ENCODE results near the gene RECQL5.

The RECQL5 gene

DNA sequence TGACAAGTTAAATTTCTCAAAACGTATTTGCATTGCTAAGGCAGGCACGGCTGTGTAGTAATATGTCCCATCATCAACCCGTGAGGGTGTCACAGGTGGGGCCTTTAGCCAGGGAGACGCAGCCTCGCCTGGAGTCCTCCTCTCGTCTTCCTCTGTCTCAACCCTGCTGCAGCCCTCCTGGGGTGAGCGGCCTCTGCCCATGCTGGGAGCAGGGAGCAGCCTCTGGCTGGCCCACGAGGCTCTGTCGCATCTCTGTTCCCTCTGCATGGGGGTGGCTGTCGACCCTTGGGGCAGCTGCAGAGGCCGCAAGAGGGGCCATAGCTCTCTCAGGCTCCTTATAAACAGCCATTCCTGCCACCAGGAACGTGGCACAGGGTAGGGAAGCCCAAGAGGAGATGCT is 34.5 kb downstream of the RECQL5 start:
- DNase-seq: no peak

DNA sequence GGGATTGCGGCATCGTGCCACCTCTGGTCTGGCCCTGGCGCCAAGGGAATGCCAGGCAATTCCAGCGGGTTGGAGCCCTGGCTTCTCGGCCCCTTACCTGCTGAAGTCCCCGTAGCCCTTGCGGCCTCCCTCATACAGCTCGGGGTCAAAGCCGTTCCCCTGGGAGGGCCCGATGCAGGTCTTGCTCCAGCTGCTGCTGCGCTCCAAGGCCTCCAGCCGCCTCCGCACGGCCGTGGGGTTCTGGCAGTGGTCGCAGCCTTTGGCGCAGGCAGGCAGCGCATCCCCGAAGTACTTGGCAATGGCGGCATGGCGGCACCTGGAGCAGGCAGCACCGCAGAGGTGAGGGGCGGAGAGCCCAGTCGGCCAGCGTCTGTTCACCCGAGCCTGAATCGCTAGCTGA is 35.6 kb downstream of the RECQL5 start:
- no peak for DNase-seq

DNA sequence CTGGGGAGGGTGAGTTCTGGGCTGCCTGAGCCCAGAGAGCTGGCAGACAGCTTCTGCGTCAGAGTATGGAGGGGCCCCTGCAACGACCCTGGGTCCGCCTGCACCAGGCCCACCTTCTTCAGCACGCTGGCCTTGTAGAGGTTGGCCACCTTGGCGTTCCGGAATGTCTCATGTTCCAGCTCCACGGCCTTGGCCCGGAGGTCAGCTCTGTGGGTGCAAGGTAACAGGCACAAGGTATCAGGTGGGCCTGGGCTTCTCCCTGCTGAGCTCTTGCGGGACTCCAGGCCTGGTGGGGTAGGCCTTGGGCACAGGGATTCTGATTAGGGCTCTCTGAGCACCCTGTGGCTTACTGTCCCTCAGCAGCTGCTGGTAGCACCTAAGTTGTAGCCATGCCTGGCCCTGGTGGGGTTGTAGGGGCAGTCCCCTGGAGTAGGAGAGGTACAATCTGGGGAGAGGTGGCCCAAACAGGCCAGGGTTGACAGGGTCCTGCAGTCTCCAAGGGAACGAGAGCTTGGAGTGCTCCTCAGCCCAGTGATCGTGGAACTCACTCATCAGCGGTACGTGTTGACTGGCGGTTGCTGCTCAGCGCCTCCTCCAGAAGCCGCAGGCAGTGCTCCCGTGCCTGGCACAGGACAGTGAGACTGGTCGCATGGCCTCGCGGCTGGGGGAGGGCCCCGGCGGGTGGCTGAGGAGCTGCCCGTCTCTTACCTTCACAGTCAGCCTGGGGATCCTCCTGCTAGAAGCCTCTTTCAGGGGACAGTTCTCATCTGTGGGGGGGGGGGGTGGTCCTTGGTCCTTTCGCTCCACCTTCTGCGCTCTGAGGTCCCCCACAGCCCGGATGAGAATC is 36.7 kb downstream of the RECQL5 start:
- DNase-seq: no peak

DNA sequence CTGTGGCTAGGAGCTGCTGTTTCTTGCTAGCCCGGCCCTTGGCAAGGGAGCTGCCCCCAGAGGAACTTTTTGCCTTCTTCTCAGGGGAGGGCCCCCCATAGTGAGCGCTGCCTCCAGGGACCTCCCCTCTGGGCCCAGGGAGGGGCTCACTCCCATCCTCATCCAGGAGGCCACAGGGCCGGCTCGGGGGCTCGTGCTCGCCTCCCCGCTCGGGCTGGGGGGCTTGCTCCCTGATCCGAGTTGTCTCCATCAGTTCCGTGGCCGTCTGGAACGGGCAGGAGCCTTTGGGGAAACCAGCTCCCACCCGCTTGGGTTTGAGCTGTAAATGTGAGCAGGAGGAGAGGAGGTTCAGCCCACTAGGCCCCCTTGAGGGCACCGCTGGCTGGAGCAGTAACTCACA is 37.8 kb downstream of the RECQL5 start:
- no peak for DNase-seq

DNA sequence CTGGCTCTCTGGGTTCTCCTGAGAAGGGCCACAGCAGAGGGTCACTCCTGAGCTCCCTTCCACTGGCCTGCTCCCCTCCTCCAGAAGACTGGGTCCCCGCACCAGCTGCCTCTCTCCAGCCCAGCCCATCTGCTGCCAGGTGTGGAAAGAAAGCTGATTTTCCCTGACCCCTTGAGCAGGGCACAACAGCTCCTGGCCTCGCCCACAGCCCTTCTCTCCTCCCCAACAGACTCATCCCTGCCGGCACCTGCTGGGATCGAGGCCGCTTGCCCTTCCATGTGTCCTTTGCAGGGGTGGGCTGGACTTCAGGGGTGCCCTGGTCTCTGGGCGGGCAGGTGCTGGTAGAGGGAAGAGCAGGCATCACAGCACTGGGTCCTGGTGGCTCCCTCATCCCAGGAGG is 38.5 kb downstream of the RECQL5 start:
- no peak for DNase-seq

DNA sequence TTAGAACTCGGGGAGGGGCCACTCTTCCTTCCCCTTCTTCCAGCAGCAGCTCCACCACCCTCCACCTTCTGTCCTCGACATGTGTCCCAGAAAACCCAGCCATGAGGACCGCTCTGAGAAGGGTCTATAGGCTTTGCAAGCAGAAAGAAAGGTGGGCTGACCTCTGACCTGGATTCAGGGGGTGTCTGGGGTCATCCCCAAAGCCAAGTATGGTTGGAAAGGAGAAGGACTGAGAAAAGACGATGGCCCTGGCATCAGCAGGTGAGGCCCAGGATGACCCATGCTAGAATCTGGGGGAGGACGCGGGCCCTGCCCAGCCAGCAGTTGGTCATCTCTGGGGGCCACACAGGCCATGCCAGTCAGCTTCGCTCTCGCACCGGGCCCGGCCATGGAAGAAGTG is 39.9 kb downstream of the RECQL5 start:
- no peak for DNase-seq

DNA sequence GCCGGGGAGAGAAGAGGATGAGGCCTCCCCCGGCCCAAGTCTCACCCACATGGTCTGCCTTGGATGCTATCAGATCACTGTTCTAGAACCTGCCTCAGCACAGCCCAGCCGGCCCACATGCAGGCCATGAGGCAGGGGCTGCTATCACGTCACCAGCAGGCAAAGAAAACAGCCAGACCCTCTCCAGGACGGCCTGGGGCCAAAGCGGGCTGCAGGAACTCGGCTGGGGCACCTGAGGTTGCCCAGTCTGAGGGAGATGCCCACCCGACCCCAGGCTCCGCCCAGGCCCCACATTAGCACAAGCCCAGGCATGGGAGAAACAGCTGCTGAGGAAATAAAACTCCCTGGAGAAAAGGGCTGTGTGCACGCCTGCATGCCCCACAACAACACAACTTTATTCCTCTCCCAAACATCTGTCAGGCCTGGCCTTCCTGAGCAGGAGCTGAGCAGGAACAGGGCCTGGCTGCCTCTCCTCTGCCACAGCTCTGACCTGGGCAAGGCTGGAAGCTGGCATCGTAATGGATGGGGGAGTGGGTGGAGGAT is 40.4 kb downstream of the RECQL5 start:
- DNase-seq: no peak

DNA sequence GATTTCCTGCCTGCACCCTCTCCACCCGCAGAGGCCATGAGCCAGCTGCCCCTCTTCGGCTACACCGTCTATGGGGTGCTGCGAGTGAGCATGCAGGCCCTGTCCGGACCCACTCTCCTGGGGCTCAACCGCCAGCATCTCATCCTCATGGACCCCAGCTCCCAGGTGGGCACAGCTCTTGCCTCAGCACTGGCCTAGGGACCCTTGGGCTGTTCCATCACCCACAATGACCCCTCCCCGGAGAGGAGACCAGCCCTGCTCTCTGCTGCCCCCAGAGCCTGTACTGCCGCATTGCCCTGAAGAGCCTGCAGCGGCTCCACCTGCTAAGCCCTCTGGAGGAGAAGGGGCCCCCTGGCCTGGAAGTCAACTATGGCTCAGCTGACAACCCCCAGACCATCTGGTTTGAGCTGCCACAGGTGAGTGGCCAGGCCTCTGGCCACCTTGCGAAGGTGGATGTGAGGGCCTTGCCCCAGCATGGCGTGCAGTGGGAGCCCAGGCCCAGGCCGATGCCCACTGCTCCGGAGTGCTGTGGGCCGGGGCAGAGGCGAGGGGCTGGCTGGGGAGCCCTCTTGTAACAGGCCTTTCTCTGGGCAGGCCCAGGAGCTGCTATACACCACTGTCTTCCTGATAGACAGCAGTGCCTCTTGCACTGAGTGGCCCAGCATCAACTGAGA is 41.0 kb downstream of the RECQL5 start:
- DNase-seq: no peak

DNA sequence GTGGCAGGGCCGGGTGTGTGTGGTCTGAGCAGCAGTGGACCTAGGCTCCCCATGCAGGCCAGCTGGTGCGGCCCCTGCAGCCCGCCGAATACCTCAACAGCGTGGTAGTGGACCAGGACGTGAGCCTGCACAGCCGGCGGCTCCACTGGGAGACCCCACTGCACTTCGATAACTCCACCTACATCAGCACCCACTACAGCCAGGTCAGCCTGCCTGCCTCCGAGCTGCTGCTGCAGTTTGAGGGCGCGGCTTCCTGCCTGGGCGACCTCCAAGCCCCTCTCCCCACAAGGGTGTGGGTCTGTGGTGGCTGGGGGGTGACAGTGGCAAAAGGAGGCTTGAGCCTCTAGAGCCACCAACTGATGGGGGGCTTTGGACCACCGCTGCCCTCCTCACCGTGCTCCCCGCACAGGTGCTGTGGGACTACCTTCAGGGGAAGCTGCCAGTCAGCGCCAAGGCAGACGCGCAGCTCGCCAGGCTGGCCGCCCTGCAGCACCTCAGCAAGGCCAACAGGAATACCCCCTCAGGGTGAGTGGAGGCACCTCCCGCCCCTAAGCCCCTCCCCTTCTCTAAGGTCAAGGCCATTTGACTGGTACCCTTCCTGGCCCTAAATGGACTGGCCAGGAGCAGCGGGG is 42.1 kb downstream of the RECQL5 start:
- no peak for DNase-seq

DNA sequence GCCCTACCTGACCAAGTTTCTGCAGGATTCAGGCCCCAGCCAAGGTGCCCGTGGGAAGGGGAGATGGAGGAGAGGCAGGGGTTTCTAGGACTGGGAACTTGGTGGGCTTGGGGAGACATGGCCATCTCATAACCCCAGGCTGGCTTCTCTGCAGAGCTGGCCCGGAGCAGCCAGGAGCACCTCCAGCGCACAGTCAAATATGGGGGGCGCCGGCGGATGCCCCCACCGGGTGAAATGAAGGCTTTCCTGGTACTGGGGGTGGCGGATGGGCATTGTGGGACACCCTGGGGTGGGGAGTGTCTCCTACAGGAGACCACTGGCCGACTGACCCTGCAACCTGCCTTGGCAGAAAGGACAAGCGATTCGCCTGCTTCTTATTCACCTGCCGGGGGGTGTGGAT is 42.9 kb downstream of the RECQL5 start:
- no peak for DNase-seq

DNA sequence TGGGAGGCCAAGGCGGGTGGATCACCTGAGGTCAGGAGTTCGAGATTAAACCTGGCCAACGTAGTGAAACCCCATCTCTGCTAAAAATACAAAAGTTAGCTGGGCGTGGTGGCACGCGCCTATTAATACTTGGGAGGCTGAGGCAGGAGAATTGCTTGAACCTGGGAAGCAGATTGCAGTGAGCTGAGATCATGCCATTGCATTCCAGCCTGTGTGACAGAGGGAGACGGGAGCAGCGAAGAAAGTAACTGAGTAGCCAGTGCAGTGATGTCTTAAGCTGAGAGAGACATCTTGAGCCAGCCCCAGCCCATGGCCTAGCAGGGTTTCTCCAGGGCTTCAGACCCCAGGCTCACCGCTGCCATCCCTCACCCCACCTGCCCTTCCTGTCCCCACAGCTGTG is 43.6 kb downstream of the RECQL5 start:
- DNase-seq: no peak

DNA sequence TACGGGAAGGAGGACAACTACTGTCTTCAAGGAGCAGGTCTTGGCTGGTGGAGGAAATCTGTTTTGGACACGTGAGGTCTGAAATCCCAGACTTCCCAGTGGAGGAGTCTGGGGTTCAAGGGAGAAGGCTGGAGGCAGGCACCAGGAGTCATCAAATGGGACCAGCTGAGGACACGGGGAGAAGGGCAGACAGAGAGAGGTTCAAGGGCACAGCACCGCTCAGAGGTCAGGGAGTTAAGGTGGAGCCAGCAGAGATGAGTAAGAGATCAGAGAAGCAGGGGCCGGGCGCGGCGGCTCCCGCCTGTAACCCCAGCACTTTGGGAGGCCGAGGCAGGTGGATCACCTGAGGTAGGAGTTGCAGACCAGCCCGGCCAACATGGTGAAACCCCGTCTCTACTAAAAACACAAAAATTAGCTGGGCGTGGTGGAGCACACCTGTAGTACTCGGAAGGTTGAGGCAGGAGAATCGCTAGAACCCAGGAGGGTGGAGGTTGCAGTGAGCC is 44.1 kb downstream of the RECQL5 start:
- DNase-seq: no peak

DNA sequence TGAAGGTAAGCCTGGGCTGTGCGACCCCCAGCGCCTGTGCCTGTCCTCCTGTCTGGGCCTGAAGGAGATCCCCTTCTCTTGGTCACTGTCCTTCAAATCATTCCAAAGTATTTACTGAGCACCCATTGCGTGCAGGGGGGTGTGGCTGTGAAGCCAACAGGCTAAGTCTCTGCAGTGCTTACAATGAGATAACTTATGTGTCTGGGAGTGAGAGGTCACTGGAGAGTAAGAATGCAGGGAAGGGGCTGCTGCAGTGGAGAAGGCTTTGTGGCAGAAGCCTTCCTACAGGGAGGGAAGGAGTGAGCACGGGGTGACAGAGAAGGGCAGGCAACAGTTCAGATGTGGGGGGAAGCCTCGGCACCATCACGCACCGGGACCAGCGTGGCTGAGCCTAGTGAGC is 44.9 kb downstream of the RECQL5 start:
- DNase-seq: no peak

DNA sequence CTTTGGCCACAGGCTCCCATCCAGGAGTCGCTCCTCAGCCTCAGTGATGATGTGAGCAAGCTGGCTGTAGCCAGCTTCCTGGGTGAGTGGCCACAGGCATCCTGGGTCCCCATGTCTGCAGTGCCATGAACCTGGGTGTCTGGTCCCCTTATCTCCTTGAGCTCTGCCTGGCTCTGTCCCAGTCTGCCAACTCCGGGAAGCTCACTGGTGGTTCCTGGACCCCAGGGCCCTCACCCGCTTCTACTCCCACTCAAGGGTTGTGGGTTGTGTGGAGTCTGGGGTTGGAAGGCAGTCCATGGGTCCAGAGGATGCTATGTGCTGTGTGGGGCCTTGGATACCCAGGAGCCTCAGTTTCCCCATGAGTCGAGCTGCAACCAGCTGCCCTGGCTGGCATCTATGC is 45.5 kb downstream of the RECQL5 start:
- DNase-seq: no peak

DNA sequence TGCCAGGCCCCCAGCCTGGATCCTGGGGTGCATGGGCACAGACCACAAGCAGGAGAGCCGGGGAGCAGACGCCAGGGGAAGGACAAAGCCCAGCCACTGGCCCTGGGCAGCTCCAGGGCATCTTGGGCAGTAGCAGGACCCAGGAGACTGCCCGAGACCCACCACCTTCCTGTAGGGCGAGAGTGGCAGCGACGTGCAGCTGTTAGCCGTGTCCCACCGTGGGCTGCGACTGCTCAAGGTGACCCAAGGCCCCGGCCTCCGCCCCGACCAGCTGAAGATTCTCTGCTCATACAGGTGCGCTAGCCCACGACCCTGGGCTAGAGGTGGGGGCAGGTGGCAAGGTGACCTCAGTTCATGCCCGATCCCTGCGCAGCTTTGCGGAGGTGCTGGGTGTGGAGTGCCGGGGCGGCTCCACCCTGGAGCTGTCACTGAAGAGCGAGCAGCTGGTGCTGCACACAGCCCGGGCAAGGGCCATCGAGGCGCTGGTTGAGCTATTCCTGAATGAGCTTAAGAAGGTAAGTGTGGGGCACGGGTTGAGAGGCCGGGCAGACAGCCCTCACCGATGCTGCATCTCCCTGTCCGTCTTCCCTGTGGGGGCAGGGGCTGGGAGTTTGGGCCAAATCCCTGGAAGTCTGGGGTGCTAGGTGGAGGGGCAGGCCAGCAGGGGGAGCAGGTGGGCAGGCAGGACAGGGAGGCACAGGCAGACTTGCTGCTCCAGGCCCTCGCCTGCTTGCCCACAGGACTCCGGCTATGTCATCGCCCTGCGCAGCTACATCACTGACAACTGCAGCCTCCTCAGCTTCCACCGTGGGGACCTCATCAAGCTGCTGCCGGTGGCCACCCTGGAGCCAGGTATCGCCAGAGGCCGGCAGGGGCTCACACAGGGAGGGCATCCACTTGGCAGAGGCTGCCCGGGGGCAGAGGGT is 47.2 kb downstream of the RECQL5 start:
- DNase-seq: no peak

DNA sequence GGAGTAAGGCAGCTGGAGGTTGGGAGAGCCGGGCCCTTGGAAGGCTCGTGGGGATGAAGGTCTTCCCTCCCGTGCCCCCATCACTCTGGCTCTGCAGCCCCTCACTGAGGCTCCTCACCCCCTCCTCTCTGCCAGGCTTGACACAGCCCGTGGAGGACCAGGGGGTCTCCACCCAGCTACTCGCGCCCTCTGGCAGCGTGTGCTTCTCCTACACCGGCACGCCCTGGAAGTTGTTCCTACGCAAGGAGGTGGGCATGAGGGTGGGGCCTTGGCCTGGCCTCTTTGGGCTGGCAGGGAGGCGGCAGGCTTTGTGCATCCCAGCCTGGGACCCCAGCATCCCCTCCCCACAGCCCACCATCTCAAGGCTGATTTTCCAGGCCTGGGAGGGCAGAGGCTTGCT is 49.3 kb downstream of the RECQL5 start:
- DNase-seq: no peak

DNA sequence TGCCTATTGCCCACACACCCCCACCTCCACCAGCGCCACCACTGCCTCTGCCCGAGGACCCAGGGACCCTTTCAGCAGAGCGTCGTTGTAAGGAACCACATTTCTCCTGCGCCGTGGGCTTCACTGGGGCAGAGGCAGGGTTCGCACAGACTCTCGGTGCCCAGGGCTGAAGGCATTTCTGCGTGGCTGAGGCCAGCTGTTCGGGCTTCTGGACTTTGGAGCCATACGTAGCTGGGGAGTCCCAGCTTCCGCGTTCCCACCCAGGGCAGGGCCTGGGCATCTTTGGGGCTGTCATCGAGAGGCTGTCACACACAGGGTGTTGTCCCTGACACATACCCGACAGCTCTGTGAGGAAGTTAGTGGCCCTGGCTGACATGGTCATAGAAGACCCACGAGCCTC is 49.7 kb downstream of the RECQL5 start:
- no peak for DNase-seq

DNA sequence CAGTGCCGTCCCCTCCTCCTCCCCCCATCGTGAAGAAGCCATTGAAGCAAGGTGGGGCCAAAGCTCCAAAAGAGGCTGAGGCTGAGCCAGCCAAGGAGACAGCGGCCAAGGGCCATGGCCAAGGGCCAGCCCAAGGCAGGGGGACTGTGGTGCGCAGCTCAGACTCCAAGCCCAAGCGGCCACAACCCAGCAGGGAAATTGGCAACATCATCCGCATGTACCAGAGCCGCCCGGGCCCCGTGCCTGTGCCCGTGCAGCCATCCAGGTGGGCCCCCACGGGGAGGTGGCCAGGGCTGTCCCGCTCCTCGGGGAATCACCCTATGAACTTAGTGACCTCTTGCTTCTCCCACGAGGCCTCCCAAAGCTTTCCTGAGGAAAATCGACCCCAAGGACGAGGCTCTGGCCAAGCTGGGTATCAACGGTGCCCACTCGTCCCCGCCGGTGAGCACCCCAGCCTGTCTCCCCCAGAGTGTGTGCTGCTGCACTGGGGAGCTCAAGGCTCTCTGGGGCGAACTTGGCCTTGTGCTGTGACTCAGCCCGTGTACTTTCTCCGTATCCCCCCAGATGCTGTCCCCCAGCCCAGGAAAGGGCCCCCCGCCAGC is 50.3 kb downstream of the RECQL5 start:
- DNase-seq: no peak

DNA sequence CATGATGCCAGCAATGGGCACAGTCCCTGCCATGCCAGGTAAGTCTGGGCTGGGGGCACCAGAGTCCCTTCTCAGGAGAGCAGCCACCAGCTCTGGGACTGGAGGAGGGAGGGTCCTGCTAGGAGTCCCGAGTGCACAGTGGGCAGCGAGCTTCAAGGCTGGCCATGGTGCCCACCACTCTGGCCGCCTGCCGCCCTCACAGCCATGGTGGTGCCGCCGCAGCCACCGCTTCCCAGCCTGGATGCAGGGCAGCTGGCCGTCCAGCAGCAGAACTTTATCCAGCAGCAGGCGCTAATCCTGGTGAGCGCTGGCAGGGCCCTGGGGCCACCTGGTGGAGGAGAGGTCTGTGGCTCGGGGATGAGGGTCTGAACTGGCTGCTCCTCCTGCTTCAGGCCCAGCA is 51.7 kb downstream of the RECQL5 start:
- DNase-seq: no peak

DNA sequence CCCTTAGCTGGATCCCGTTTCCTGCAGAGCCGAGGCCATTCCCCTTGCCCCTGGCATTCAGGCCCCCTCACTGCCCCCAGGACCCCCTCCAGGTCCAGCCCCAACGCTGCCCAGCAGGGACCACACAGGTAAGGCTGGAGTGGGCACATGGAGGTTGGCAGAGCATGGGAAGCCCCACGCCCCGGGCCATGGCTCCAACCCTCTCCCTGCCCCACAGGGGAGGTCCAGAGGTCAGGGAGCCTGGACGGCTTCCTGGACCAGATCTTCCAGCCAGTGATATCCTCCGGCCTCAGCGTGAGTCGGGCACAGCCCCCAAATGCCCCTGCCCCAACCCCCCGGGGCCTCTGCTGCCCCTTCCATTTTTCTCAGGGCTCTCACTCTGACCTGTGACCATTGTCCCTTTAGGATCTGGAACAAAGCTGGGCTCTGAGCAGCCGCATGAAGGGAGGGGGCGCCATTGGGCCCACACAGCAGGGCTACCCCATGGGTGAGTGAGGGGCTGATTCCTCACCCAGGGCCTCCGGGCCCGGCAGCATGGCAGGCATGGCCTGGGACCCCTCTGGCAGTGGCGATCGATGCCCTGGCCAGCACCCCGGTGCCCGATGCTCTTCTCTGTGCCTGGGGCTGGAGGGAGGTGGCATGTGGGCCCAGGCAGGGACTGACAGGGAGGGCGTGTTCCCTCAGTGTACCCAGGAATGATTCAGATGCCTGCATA is 52.2 kb downstream of the RECQL5 start:
- no peak for DNase-seq

DNA sequence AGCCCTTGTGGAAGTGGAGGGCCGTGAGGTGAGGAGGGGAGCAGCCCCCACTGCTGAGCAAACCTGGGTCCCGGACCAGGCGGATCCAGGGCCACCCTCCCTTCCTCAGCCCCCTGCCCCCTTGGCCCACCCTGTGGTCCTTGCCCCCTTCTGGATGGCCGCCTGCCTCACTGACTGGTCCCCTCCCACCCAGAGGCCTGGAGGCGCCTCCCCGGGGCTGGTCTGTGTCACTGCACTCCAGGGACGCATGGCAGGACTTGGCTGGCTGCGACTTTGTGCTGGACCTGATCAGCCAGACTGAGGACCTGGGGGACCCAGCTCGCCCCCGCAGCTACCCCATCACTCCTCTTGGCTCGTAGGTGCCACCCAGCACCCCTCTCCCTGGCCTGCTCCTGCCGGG is 52.9 kb downstream of the RECQL5 start:
- no peak for DNase-seq

All from activated naive CD4-positive, alpha-beta T cell treated with Interleukin-2 at 50 U/mL for 16 hours (primary cell).